ENCODE measurements around the gene ADGRL3. TPM values are rescaled to one million over a fixed set of nuclear protein-coding genes. Genes with fewer than 3 reads are reported as not detected.

ADGRL3 gene
- total and polyA plus RNA-seq, 2 donors (not counting 1 experiment from before 2014, with no cell fraction given): not detected

- Mint-ChIP-seq H3K4me1 (no peaks in the 10 kb centered on the region), H3K4me3 (no peak overlapping the region), H3K9me3 (ENCODE audit: insufficient read depth) (peaks cover 7% of the 10 kb centered on the region), H3K27ac (no peak overlapping the region), H3K27me3 (no peaks in the 10 kb centered on the region)
- H3K4me3 ChIP-seq (ENCODE audit: control extremely low read depth in 1 of 5, extremely low read depth in 1 of 5, insufficient read depth in 1 of 5, low read depth in 2 of 5, low read length in 4 of 5): no peak overlapping the region
- TF ChIP-seq, protein P1, sequence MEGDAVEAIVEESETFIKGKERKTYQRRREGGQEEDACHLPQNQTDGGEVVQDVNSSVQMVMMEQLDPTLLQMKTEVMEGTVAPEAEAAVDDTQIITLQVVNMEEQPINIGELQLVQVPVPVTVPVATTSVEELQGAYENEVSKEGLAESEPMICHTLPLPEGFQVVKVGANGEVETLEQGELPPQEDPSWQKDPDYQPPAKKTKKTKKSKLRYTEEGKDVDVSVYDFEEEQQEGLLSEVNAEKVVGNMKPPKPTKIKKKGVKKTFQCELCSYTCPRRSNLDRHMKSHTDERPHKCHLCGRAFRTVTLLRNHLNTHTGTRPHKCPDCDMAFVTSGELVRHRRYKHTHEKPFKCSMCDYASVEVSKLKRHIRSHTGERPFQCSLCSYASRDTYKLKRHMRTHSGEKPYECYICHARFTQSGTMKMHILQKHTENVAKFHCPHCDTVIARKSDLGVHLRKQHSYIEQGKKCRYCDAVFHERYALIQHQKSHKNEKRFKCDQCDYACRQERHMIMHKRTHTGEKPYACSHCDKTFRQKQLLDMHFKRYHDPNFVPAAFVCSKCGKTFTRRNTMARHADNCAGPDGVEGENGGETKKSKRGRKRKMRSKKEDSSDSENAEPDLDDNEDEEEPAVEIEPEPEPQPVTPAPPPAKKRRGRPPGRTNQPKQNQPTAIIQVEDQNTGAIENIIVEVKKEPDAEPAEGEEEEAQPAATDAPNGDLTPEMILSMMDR (IDR thresholded peaks at IDR 0.05): no peak
- TF ChIP-seq EZH2 (IDR thresholded peaks at IDR 0.05; ENCODE audit: borderline replicate concordance, insufficient read depth, low read depth, low read length, poor library complexity, severe bottlenecking): no peak
- H3K9me3 ChIP-seq (ENCODE audit: control extremely low read depth in 1 of 3, control insufficient read depth in 2 of 3, insufficient read depth in 1 of 3, low read length in 2 of 3): no peaks in the 10 kb centered on the region
- intact Hi-C loops (cut with micrococcal nuclease): no loop called here
- no peaks in the 10 kb centered on the region for H3K27me3 ChIP-seq (replicated peaks in 1 of 4; ENCODE audit: control extremely low read depth in 1 of 4, control insufficient read depth in 3 of 4, insufficient read depth in 4 of 4, low read length in 3 of 4)
- WGBS (ENCODE audit: insufficient coverage): 89% methylated on average over 2 of the region's 3 CpGs
- H2AFZ ChIP-seq (ENCODE audit: insufficient read depth, low read depth, low read length, poor library complexity, severe bottlenecking): no peak overlapping the region
- H4K20me1 ChIP-seq (ENCODE audit: control insufficient read depth, insufficient read depth, low read length, poor library complexity, severe bottlenecking): no peaks in the 10 kb centered on the region
- no peaks in the 10 kb centered on the region for H3K4me1 ChIP-seq (ENCODE audit: control insufficient read depth in 2 of 2, insufficient read depth in 2 of 2, low read length in 2 of 2)
- no peak overlapping the region for H3K27ac ChIP-seq (ENCODE audit: low read length in 2 of 2)
- DNase-seq (no peak), ATAC-seq (ENCODE audit: low read depth) (no peak)
- no peak overlapping the region for H3K9ac ChIP-seq (ENCODE audit: low read length)
- ChIA-PET POLR2A (no interaction called here), CTCF (no interaction called here)
- no peaks in the 10 kb centered on the region for H3K36me3 ChIP-seq (replicated peaks in 1 of 2; ENCODE audit: control extremely low read depth in 1 of 2, control insufficient read depth in 1 of 2, extremely low read depth in 1 of 2, insufficient read depth in 2 of 2, low read length in 1 of 2)
- no peaks in the 10 kb centered on the region for H3K79me2 ChIP-seq (ENCODE audit: control insufficient read depth, insufficient read depth, low read length)
- no peak overlapping the region for H3K4me2 ChIP-seq (replicated peaks; ENCODE audit: low read depth, low read length, poor library complexity, severe bottlenecking)
Observed at GRCh38 chr4:61489927-61490326, 289.8 kb downstream of the ADGRL3 start.

- no peaks in the 10 kb centered on the region for H4K20me1 ChIP-seq (ENCODE audit: control insufficient read depth, insufficient read depth, low read length, poor library complexity, severe bottlenecking)
- no peak for TF ChIP-seq EZH2 (IDR thresholded peaks at IDR 0.05; ENCODE audit: borderline replicate concordance, insufficient read depth, low read depth, low read length, poor library complexity, severe bottlenecking)
- TF ChIP-seq, protein P1 (IDR thresholded peaks at IDR 0.05): no peak
- POLR2A ChIA-PET: no interaction called here
- Mint-ChIP-seq H3K27me3 (no peaks in the 10 kb centered on the region), H3K4me1 (no peaks in the 10 kb centered on the region), H3K27ac (no peak overlapping the region), H3K9me3 (ENCODE audit: insufficient read depth) (peaks cover 3% of the 10 kb centered on the region), H3K4me3 (no peak overlapping the region)
- H2AFZ ChIP-seq (ENCODE audit: insufficient read depth, low read depth, low read length, poor library complexity, severe bottlenecking): no peak overlapping the region
- CTCF ChIA-PET: no interaction called here
- H3K4me2 ChIP-seq (replicated peaks; ENCODE audit: low read depth, low read length, poor library complexity, severe bottlenecking): no peak overlapping the region
- H3K79me2 ChIP-seq (ENCODE audit: control insufficient read depth, insufficient read depth, low read length): no peaks in the 10 kb centered on the region
- H3K9me3 ChIP-seq (ENCODE audit: control extremely low read depth in 1 of 3, control insufficient read depth in 2 of 3, insufficient read depth in 1 of 3, low read length in 2 of 3): no peaks in the 10 kb centered on the region
- H3K4me1 ChIP-seq (ENCODE audit: control insufficient read depth in 2 of 2, insufficient read depth in 2 of 2, low read length in 2 of 2): no peaks in the 10 kb centered on the region
- H3K27me3 ChIP-seq (replicated peaks in 1 of 4; ENCODE audit: control extremely low read depth in 1 of 4, control insufficient read depth in 3 of 4, insufficient read depth in 4 of 4, low read length in 3 of 4): no peaks in the 10 kb centered on the region
- H3K27ac ChIP-seq (ENCODE audit: low read length in 2 of 2): no peak overlapping the region
- H3K36me3 ChIP-seq (replicated peaks in 1 of 2; ENCODE audit: control extremely low read depth in 1 of 2, control insufficient read depth in 1 of 2, extremely low read depth in 1 of 2, insufficient read depth in 2 of 2, low read length in 1 of 2): no peaks in the 10 kb centered on the region
- no peak for DNase-seq
- WGBS (ENCODE audit: insufficient coverage): no CpG with 5 or more reads among the region's 4 CpGs
- no peak overlapping the region for H3K4me3 ChIP-seq (ENCODE audit: control extremely low read depth in 1 of 5, extremely low read depth in 1 of 5, insufficient read depth in 1 of 5, low read depth in 2 of 5, low read length in 4 of 5)
- no peak for ATAC-seq (ENCODE audit: low read depth)
- no peak overlapping the region for H3K9ac ChIP-seq (ENCODE audit: low read length)
- intact Hi-C loops (cut with micrococcal nuclease): no loop called here
Observed at GRCh38 chr4:61493041-61493440, 292.9 kb downstream of the ADGRL3 start.

Data from B cell (primary cell).